ENCODE data around the gene TNFRSF17.

DNA sequence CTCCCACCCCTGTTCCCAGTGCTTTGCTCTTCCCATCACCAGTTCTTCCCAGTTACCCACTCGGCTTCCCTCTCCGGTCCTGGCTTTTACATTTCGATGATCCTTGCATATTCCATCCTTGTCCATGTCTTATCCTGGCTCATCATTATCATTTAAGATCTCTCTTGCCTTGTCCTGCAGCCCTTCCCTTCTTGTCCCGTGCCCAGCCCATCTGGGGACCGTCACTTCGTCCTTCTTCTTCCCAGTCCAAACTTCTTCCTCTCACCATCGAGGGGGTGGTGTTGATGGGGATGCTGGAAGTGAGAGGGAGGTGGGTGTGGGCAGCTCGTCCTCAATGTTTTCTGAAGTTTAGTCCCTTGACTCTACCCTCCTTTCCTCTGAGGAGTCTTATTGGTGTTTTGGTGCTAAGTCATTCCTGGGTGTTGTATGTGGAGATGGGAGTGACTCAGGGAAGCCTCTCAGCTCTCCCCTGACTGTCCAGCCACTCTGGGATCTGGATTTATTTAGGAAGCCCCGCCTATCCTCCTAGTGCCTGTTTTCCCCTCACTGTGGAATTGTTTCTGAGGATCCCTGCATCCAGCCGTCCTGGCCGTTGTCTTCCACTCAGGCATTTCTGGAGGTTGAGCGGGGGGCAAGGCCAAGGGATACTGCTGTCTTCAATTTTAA, 12.5 kb downstream of the TNFRSF17 start:
- TF ChIP-seq, protein P1, sequence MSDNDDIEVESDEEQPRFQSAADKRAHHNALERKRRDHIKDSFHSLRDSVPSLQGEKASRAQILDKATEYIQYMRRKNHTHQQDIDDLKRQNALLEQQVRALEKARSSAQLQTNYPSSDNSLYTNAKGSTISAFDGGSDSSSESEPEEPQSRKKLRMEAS (IDR thresholded peaks at IDR 0.05; ENCODE audit: insufficient read depth, insufficient read length) = no peak
- TF ChIP-seq, protein P2, sequence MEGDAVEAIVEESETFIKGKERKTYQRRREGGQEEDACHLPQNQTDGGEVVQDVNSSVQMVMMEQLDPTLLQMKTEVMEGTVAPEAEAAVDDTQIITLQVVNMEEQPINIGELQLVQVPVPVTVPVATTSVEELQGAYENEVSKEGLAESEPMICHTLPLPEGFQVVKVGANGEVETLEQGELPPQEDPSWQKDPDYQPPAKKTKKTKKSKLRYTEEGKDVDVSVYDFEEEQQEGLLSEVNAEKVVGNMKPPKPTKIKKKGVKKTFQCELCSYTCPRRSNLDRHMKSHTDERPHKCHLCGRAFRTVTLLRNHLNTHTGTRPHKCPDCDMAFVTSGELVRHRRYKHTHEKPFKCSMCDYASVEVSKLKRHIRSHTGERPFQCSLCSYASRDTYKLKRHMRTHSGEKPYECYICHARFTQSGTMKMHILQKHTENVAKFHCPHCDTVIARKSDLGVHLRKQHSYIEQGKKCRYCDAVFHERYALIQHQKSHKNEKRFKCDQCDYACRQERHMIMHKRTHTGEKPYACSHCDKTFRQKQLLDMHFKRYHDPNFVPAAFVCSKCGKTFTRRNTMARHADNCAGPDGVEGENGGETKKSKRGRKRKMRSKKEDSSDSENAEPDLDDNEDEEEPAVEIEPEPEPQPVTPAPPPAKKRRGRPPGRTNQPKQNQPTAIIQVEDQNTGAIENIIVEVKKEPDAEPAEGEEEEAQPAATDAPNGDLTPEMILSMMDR (IDR thresholded peaks at IDR 0.05; ENCODE audit: extremely low read depth in 1 of 2, insufficient read depth in 1 of 2, low read depth in 1 of 2, low read length in 2 of 2) = no peak
- TF ChIP-seq POLR2A (IDR thresholded peaks at IDR 0.05; ENCODE audit: low read depth, low read length) (no peak), POLR2AphosphoS5 (IDR thresholded peaks at IDR 0.05; ENCODE audit: insufficient read depth, low read depth, low read length) (no peak), EZH2 (IDR thresholded peaks at IDR 0.05; ENCODE audit: borderline replicate concordance, low read depth, low read length, severe bottlenecking) (no peak), JUN (IDR thresholded peaks at IDR 0.05; ENCODE audit: borderline replicate concordance, insufficient read depth, insufficient read length, low read depth) (no peak), FOS (IDR thresholded peaks at IDR 0.05; ENCODE audit: borderline replicate concordance, insufficient read depth, low read length) (no peak), GATA2 (IDR thresholded peaks at IDR 0.05; ENCODE audit: insufficient read depth, insufficient read length, low read depth, low read length) (no peak), MYC (IDR thresholded peaks at IDR 0.05; ENCODE audit: low read depth, low read length) (no peak)
